Loucy (cell line): ENCODE results near the gene CSF3.

ENCODE experiments used
- H2AFZ ChIP-seq: fragments of 200-600 bp; sonication (generic); 2 replicates; pipeline ENCODE4 v1.6.0; 2016; ENCODE audit warnings: antibody characterized with exemption, mild to moderate bottlenecking, low read length, moderate library complexity
- H3F3A ChIP-seq: fragments of 200-600 bp; 2 replicates; pipeline ENCODE4 v1.6.0; 2016; ENCODE audit warnings: antibody characterized with exemption, low read depth, mild to moderate bottlenecking
- H3K27me3 ChIP-seq: fragments of 200-600 bp; sonication (generic); 2 replicates; pipeline ENCODE4 v1.6.1; 2014; ENCODE audit warnings: low read length, mild to moderate bottlenecking; ENCODE audit not compliant: insufficient read depth, poor library complexity, severe bottlenecking
- H3K36me3 ChIP-seq: fragments of 200-600 bp; sonication (generic); 2 replicates; pipeline ENCODE4 v1.6.1; 2016; ENCODE audit warnings: low read length; ENCODE audit not compliant: insufficient read depth
- H3K4me1 ChIP-seq: fragments of 200-600 bp; sonication (generic); 2 replicates; pipeline ENCODE4 v1.5.1; 2014; ENCODE audit warnings: low read length, mild to moderate bottlenecking; ENCODE audit not compliant: insufficient read depth, poor library complexity, severe bottlenecking
- H3K4me2 ChIP-seq: fragments of 200-600 bp; sonication (generic); 2 replicates; pipeline ENCODE4 v1.6.0; 2014; ENCODE audit warnings: antibody characterized with exemption, low read length, low read depth, mild to moderate bottlenecking; ENCODE audit not compliant: poor library complexity, severe bottlenecking
- H3K4me3 ChIP-seq: fragments of 200-600 bp; sonication (generic); 2 replicates; pipeline ENCODE4 v1.5.1; 2014; ENCODE audit warnings: low read length, mild to moderate bottlenecking, mixed read lengths; ENCODE audit not compliant: poor library complexity, severe bottlenecking
- H3K79me2 ChIP-seq: fragments of 200-600 bp; sonication (generic); 2 replicates; pipeline ENCODE4 v1.6.1; 2014; ENCODE audit warnings: low read length; ENCODE audit not compliant: insufficient read depth
- H3K9ac ChIP-seq: fragments of 200-600 bp; sonication (generic); 2 replicates; pipeline ENCODE4 v1.6.0; 2014; ENCODE audit warnings: mild to moderate bottlenecking, low read depth, low read length, moderate library complexity; ENCODE audit not compliant: poor library complexity, severe bottlenecking
- H3K9me2 ChIP-seq: fragments of 200-600 bp; sonication (generic); replicated peaks from 2 replicates; pipeline ENCODE4 v1.6.1; 2016; ENCODE audit warnings: low read depth, low read length, mixed read lengths
- H3K9me3 ChIP-seq: fragments of 200-600 bp; sonication (generic); 2 replicates; pipeline ENCODE4 v1.6.1; 2014; ENCODE audit warnings: mild to moderate bottlenecking, antibody characterized with exemption, low read length, low read depth; ENCODE audit not compliant: insufficient read depth
- H4K20me1 ChIP-seq: fragments of 200-600 bp; sonication (generic); 2 replicates; pipeline ENCODE4 v1.6.0; 2014; ENCODE audit warnings: antibody characterized with exemption, low read length, mild to moderate bottlenecking; ENCODE audit not compliant: insufficient read depth, poor library complexity, severe bottlenecking
- CTCF ChIP-seq: fragments of 200-600 bp; sonication (generic); conservative IDR thresholded peaks from 2 replicates; pipeline ENCODE4 v1.5.1; 2014; ENCODE audit warnings: mild to moderate bottlenecking, antibody characterized with exemption, low read length
- EZH2phosphoT487 ChIP-seq: fragments of 200-600 bp; IDR thresholded peaks from 2 replicates; pipeline ENCODE4 v1.6.1; 2018; ENCODE audit warnings: antibody characterized with exemption, mild to moderate bottlenecking, moderate library complexity, borderline replicate concordance

Gene CSF3

GRCh38 chr17:39988206-39988810 lies 26.9 kb upstream of the CSF3 start:
- peaks cover 92% of the 10 kb centered on the region for H3K36me3 ChIP-seq
- H4K20me1 ChIP-seq: no peaks in the 10 kb centered on the region
- no peak overlapping the region for H3K4me3 ChIP-seq
- no peaks in the 10 kb centered on the region for H3K4me1 ChIP-seq
- no peaks in the 10 kb centered on the region for H3F3A ChIP-seq
- TF ChIP-seq CTCF: no peak
- TF ChIP-seq EZH2phosphoT487: no peak
- no peak overlapping the region for H3K9ac ChIP-seq
- no peak overlapping the region for H2AFZ ChIP-seq
- H3K9me3 ChIP-seq: no peaks in the 10 kb centered on the region
- peaks cover 10% of the 10 kb centered on the region for H3K79me2 ChIP-seq
- no peaks in the 10 kb centered on the region for H3K27me3 ChIP-seq
- no peaks in the 10 kb centered on the region for H3K9me2 ChIP-seq
- no peak overlapping the region for H3K4me2 ChIP-seq

GRCh38 chr17:39994448-39994847 lies 20.8 kb upstream of the CSF3 start:
- Histone ChIP-seq H2AFZ (no peak overlapping the region), H3F3A (no peaks in the 10 kb centered on the region), H3K4me1 (no peaks in the 10 kb centered on the region), H3K9me3 (no peaks in the 10 kb centered on the region), H3K4me2 (no peak overlapping the region), H3K9me2 (no peaks in the 10 kb centered on the region), H3K36me3 (peaks cover 85% of the 10 kb centered on the region; the same call in 1 of the 2 replicates), H4K20me1 (no peaks in the 10 kb centered on the region), H3K79me2 (no peaks in the 10 kb centered on the region), H3K9ac (no peak overlapping the region), H3K27me3 (no peaks in the 10 kb centered on the region), H3K4me3 (no peak overlapping the region)
- TF ChIP-seq EZH2phosphoT487 (no peak), CTCF (no peak)

GRCh38 chr17:39995438-39995837 lies 19.8 kb upstream of the CSF3 start:
- Histone ChIP-seq H3K9me2 (no peaks in the 10 kb centered on the region), H3F3A (no peaks in the 10 kb centered on the region), H3K27me3 (no peaks in the 10 kb centered on the region), H3K36me3 (peaks cover 75% of the 10 kb centered on the region; the same call in 1 of the 2 replicates), H3K9me3 (no peaks in the 10 kb centered on the region), H3K9ac (no peak overlapping the region), H3K4me2 (no peak overlapping the region), H3K4me3 (no peak overlapping the region), H4K20me1 (no peaks in the 10 kb centered on the region), H2AFZ (no peak overlapping the region), H3K79me2 (no peaks in the 10 kb centered on the region), H3K4me1 (no peaks in the 10 kb centered on the region)
- TF ChIP-seq EZH2phosphoT487 (no peak), CTCF (no peak)
